HL-60 (cell line): ENCODE results near the gene PLSCR3.

ENCODE experiments used
- DNase-seq, 2 experiments: peaks; one replicate each; pipeline ENCODE4 v3.0.0-alpha.2; 2010 to 2020; ENCODE audit warnings: low read depth in 1 of 2, low spot score in 1 of 2
- H3K27ac ChIP-seq: fragments of 250-450 bp; sonication (Bioruptor Pico); replicated peaks from 2 replicates; pipeline ENCODE4 v1.5.1; 2020; ENCODE audit warnings: mild to moderate bottlenecking, moderate library complexity
- H3K27me3 ChIP-seq: fragments of 250-450 bp; sonication (Bioruptor Pico); 2 replicates; pipeline ENCODE4 v1.5.1; 2021; ENCODE audit warnings: mild to moderate bottlenecking, moderate library complexity; ENCODE audit not compliant: insufficient read depth, poor library complexity, severe bottlenecking
- H3K4me3 ChIP-seq: replicated peaks from 2 replicates; pipeline ENCODE4 v1.5.1; 2011; ENCODE audit warnings: mild to moderate bottlenecking, control low read depth, low read length; ENCODE audit not compliant: insufficient read depth
- GABPA ChIP-seq: IDR thresholded peaks from 2 replicates; pipeline ENCODE4 v1.6.1; 2012; ENCODE audit warnings: low read depth
- POLR2AphosphoS5 ChIP-seq: IDR thresholded peaks from 2 replicates; pipeline ENCODE4 v1.6.1; 2012; ENCODE audit warnings: low read depth
- SPI1 ChIP-seq: IDR thresholded peaks from 2 replicates; pipeline ENCODE4 v1.6.1; 2012; ENCODE audit warnings: low read depth, mild to moderate bottlenecking, borderline replicate concordance
- TF ChIP-seq, protein P1 (sequence below): IDR thresholded peaks from 2 replicates; pipeline ENCODE4 v1.6.1; 2012; ENCODE audit warnings: low read depth; ENCODE audit not compliant: insufficient replicate concordance
- TF ChIP-seq, protein P2 (sequence below): IDR thresholded peaks from one replicate; pipeline ENCODE4 v1.5.1; 2011; ENCODE audit warnings: low read length, control low read depth, inconsistent platforms; ENCODE audit not compliant: insufficient read depth

The PLSCR3 gene

DNA sequence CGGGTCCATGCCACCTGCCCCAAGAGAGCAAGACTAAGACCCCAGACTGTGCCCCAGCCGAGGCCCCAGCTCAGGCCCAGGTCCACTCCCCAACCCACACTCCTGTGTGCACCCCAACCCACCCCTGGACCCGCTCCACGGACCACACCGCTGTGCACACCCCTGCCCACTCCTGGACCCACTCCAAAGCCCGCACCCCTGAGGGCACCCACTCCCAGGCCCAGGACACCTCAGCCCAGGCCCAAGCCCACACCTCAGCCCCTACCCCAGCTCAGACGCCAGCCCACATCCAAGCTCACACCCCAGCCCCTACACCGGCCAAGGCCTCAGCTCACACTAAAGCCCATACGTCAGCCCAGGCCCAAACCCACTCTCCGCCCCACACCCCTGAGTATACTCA is 35.4 kb upstream of the PLSCR3 start:
- Histone ChIP-seq H3K27me3 (no peaks in the 10 kb centered on the region), H3K27ac (no peak overlapping the region), H3K4me3 (no peak overlapping the region)
- no peak for TF ChIP-seq GABPA
- no peak for DNase-seq

DNA sequence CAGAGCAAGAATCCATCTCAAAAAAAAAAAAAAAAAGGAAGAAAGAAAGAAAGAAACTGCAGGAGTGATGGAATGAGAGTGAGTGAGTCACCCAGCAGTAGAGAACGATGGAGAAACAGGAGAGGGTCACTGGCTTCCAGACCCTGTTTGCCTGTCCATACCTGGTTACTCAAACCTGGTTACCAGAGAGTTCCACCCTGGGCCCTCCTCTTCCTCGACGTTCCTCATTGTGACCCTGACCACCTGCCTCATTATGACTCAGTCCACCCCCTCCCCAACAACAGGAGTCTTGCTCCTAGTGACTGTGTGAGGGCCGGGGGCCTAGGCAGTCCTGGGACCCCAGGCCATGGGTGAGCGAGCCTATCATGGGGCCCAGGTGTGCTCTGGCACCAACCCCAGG is 34.2 kb upstream of the PLSCR3 start, which contains the start of gene SPEM3:
TSS of gene SPEM3 (plus strand) at position 301 of the 400 bp plus-strand sequence. CDS start at position 347, 46 bp downstream.
- Histone ChIP-seq H3K27ac (no peak within 1 kb of the TSS), H3K4me3 (no peak within 1 kb of the TSS), H3K27me3 (no peaks in the 10 kb centered on the region)
- no peak for DNase-seq
- TF ChIP-seq, protein P1, sequence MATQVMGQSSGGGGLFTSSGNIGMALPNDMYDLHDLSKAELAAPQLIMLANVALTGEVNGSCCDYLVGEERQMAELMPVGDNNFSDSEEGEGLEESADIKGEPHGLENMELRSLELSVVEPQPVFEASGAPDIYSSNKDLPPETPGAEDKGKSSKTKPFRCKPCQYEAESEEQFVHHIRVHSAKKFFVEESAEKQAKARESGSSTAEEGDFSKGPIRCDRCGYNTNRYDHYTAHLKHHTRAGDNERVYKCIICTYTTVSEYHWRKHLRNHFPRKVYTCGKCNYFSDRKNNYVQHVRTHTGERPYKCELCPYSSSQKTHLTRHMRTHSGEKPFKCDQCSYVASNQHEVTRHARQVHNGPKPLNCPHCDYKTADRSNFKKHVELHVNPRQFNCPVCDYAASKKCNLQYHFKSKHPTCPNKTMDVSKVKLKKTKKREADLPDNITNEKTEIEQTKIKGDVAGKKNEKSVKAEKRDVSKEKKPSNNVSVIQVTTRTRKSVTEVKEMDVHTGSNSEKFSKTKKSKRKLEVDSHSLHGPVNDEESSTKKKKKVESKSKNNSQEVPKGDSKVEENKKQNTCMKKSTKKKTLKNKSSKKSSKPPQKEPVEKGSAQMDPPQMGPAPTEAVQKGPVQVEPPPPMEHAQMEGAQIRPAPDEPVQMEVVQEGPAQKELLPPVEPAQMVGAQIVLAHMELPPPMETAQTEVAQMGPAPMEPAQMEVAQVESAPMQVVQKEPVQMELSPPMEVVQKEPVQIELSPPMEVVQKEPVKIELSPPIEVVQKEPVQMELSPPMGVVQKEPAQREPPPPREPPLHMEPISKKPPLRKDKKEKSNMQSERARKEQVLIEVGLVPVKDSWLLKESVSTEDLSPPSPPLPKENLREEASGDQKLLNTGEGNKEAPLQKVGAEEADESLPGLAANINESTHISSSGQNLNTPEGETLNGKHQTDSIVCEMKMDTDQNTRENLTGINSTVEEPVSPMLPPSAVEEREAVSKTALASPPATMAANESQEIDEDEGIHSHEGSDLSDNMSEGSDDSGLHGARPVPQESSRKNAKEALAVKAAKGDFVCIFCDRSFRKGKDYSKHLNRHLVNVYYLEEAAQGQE, result no peak
- TF ChIP-seq SPI1 (no peak), POLR2AphosphoS5 (no peak), GABPA (no peak)
- TF ChIP-seq, protein P2, sequence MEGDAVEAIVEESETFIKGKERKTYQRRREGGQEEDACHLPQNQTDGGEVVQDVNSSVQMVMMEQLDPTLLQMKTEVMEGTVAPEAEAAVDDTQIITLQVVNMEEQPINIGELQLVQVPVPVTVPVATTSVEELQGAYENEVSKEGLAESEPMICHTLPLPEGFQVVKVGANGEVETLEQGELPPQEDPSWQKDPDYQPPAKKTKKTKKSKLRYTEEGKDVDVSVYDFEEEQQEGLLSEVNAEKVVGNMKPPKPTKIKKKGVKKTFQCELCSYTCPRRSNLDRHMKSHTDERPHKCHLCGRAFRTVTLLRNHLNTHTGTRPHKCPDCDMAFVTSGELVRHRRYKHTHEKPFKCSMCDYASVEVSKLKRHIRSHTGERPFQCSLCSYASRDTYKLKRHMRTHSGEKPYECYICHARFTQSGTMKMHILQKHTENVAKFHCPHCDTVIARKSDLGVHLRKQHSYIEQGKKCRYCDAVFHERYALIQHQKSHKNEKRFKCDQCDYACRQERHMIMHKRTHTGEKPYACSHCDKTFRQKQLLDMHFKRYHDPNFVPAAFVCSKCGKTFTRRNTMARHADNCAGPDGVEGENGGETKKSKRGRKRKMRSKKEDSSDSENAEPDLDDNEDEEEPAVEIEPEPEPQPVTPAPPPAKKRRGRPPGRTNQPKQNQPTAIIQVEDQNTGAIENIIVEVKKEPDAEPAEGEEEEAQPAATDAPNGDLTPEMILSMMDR, result no peak

DNA sequence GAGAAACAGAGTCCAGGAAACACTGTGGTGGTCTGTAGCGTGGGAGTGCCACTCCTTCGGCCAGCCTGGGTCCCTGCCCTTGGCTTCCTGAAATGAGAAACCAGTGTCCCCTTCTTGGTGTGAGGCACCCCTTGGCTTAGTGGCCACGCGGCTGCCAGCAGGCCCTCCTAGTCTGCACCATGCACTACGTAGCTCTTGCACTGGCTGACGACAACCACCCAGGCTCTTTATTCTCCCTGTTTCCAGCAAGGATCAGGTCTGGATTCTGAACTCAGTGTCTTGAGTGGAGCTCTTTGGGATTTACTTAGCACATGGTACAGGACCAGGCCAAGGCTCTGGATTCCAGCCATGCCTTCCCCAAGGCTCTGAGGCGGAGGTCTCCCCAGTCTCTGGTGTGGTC is 33.2 kb upstream of the PLSCR3 start:
- no peak for DNase-seq
- Histone ChIP-seq H3K27me3 (no peaks in the 10 kb centered on the region), H3K4me3 (no peak overlapping the region), H3K27ac (no peak overlapping the region)
- no peak for TF ChIP-seq GABPA
- no peak for TF ChIP-seq POLR2AphosphoS5
- TF ChIP-seq, protein P2, result no peak
- no peak for TF ChIP-seq SPI1
- TF ChIP-seq, protein P1, result no peak

DNA sequence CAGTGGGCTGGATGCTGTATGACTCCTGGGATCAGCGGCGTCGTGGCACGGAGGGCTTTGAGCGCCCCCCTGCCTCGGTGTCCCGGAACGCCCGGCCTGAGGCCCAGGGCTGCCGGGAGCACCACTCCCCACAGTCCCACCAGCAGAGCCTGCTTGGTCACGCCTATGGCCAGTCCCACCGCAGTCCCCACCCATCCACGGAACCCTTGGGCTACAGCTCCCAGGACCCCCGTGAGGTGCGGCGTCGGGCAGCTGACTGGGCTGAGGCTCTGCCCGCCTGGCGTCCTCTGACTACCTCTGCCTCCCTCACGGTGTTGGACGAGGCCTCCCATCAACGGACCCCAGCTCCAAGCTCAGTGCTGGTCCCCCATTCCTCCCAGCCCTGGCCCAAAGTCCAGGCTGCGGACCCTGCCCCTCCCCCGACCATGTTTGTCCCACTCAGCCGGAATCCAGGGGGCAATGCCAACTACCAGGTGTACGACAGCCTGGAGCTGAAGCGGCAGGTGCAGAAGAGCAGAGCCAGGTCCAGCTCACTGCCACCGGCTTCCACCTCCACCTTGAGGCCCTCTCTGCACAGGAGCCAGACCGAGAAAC is 32.7 kb upstream of the PLSCR3 start:
- DNase-seq, result no peak
- no peak overlapping the region for H3K27ac ChIP-seq
- no peak for TF ChIP-seq POLR2AphosphoS5
- TF ChIP-seq, protein P2, result no peak
- TF ChIP-seq SPI1, result no peak
- TF ChIP-seq, protein P1, result no peak
- no peak for TF ChIP-seq GABPA
- H3K4me3 ChIP-seq, result no peak overlapping the region
- H3K27me3 ChIP-seq, result no peaks in the 10 kb centered on the region
